Colonic mucosa (tissue), 4 donors: ENCODE results near the gene MT1G. TPM values are rescaled to one million over a fixed set of nuclear protein-coding genes. Genes with fewer than 3 reads are reported as not detected.
A peak's percentile ranks its signal among the peaks of the same experiment; 100 is the strongest.
"Not testable (repeated sequence)": the region's sequence is repeated elsewhere in the genome, so short reads cannot be mapped to it uniquely, and the experiment has no call there.

Experiments used
- DNase-seq: peaks from one replicate; pipeline ENCODE4 v3.0.0-alpha.2; 2020
- H3K27ac ChIP-seq: fragments of 200-600 bp; one replicate; pipeline ENCODE4 v1.8.0; 2021
- H3K27me3 ChIP-seq: fragments of 200-600 bp; one replicate; pipeline ENCODE4 v1.8.0; 2021
- H3K36me3 ChIP-seq: fragments of 200-600 bp; one replicate; pipeline ENCODE4 v1.8.0; 2021
- H3K4me1 ChIP-seq: fragments of 200-600 bp; one replicate; pipeline ENCODE4 v1.8.0; 2021; ENCODE audit warnings: mild to moderate bottlenecking
- H3K4me3 ChIP-seq: fragments of 200-600 bp; one replicate; pipeline ENCODE4 v1.8.0; 2021
- H3K9ac ChIP-seq, 2 donors: one replicate each; pipeline ENCODE4 v1.7.0; 2013; ENCODE audit warnings: control low read depth in 2 of 2, low read depth in 2 of 2, low read length in 2 of 2
- H3K9me3 ChIP-seq: fragments of 200-600 bp; one replicate; pipeline ENCODE4 v1.8.0; 2021
- CTCF ChIP-seq: fragments of 200-600 bp; IDR thresholded peaks from one replicate; pipeline ENCODE4 v1.8.0; 2022; ENCODE audit warnings: antibody characterized with exemption, mild to moderate bottlenecking
- intact Hi-C: fragments of 100-400 bp; cut with DNase I; formaldehyde crosslinking; loops from one replicate; pipeline ENCODE4 v1.14.1; 2022
- total RNA-seq, 2 donors: library from RNA; stranded (reverse); fragmentation: NEBNext Ultra II Directional in 1 of 2; extraction: Animal tissue kit (Norgen Biotek cat#: 25700) in 1 of 2; gene quantifications; one replicate each; pipeline ENCODE4 v1.2.1, GENCODE V29; 2021
- donor health status: healthy.
- donor health status: DM: no; HTN: no; CAD: no.
- donor health status: DM: no; HTN: no; CAD: no.

The MT1G gene
- total RNA-seq, 2 donors from 2014 or later: 243 to 995 TPM

- H3K36me3 ChIP-seq: no peaks in the 10 kb centered on the region
- H3K9ac ChIP-seq: no peak overlapping the region
- no peak for TF ChIP-seq CTCF
- intact Hi-C loops: no loop called here
- no peaks in the 10 kb centered on the region for H3K4me1 ChIP-seq
- H3K9me3 ChIP-seq: no peaks in the 10 kb centered on the region
- H3K27ac ChIP-seq: no peak overlapping the region
- peaks cover 24% of the 10 kb centered on the region for H3K27me3 ChIP-seq
- H3K4me3 ChIP-seq: no peak overlapping the region
- no peak for DNase-seq
These were observed 2.7 kb upstream of the MT1G start for GRCh38 chr16:56670620-56670934.

- no peak overlapping the region for H3K27ac ChIP-seq
- H3K9ac ChIP-seq: peak overlapping the region in 1 of 2 donors; percentile 74
- H3K4me1 ChIP-seq: no peaks in the 10 kb centered on the region
- TF ChIP-seq CTCF: no peak
- intact Hi-C loops: no loop called here
- no peak overlapping the region for H3K4me3 ChIP-seq
- DNase-seq: no peak
- H3K36me3 ChIP-seq: no peaks in the 10 kb centered on the region
- no peaks in the 10 kb centered on the region for H3K9me3 ChIP-seq
- peaks cover 24% of the 10 kb centered on the region for H3K27me3 ChIP-seq
These were observed 2.2 kb upstream of the MT1G start for GRCh38 chr16:56669840-56670619.

GRCh38 chr16:56669005-56669839 is 1.4 kb upstream of the MT1G start, which contains the start of gene MT1H:
Gene MT1H, plus strand, starts transcription at chr16:56669814. Its CDS starts 71 bp downstream, at chr16:56669885.
- H3K27ac ChIP-seq: no peak within 1 kb of the TSS
- H3K4me1 ChIP-seq: no peaks in the 10 kb centered on the region
- intact Hi-C loops: no loop called here
- DNase-seq: peak; percentile 50
- H3K9me3 ChIP-seq: no peaks in the 10 kb centered on the region
- H3K36me3 ChIP-seq: no peaks in the 10 kb centered on the region
- no peak within 1 kb of the TSS for H3K4me3 ChIP-seq
- peaks cover 31% of the 10 kb centered on the region for H3K27me3 ChIP-seq
- H3K9ac ChIP-seq: peak within 1 kb of the TSS in 1 of 2 donors; percentile 74
- no peak for TF ChIP-seq CTCF

GRCh38 chr16:56665286-56666261 is 2.3 kb downstream of the MT1G start:
- peaks cover 44% of the 10 kb centered on the region for H3K27me3 ChIP-seq
- H3K9ac ChIP-seq, DNase-seq, intact Hi-C loops, H3K4me3 ChIP-seq, H3K9me3 ChIP-seq, H3K36me3 ChIP-seq, H3K27ac ChIP-seq, H3K4me1 ChIP-seq: not testable (repeated sequence)

GRCh38 chr16:56664506-56664905 is 3.4 kb downstream of the MT1G start:
- Histone ChIP-seq H3K9me3 (no peaks in the 10 kb centered on the region), H3K4me1 (no peaks in the 10 kb centered on the region), H3K27me3 (peaks cover 38% of the 10 kb centered on the region), H3K4me3 (no peak overlapping the region), H3K9ac (no peak overlapping the region), H3K27ac (no peak overlapping the region), H3K36me3 (no peaks in the 10 kb centered on the region)
- intact Hi-C loops: no loop called here
- no peak for TF ChIP-seq CTCF
- DNase-seq: no peak
